Cardiac muscle cell (in vitro differentiated cells and primary cell): ENCODE results near the gene OSGIN1. TPM values are rescaled to one million over a fixed set of nuclear protein-coding genes. Genes with fewer than 3 reads are reported as not detected.

Experiments
- DNase-seq, 2 donors: peaks; one replicate each; pipeline versions ENCODE4 v3.0.0 to v3.0.0-alpha.2; 2010 to 2017; ENCODE audit warnings: low read depth in 1 of 2, low spot score in 1 of 2
- H3K27ac ChIP-seq: fragments of 200-600 bp; sonication (generic); 2 replicates; pipeline ENCODE4 v1.5.1; 2016
- H3K27me3 ChIP-seq: fragments of 200-600 bp; sonication (generic); 2 replicates; pipeline ENCODE4 v1.6.0; 2016; ENCODE audit warnings: control low read depth
- H3K36me3 ChIP-seq: fragments of 200-600 bp; sonication (generic); 2 replicates; pipeline ENCODE4 v1.5.1; 2016; ENCODE audit warnings: control low read depth
- H3K4me1 ChIP-seq: fragments of 200-600 bp; sonication (generic); 2 replicates; pipeline ENCODE4 v1.8.1; 2017; ENCODE audit warnings: low read depth, mild to moderate bottlenecking, mixed run types
- H3K4me3 ChIP-seq: fragments of 200-600 bp; sonication (generic); 2 replicates; pipeline ENCODE4 v1.5.1; 2016; ENCODE audit warnings: mild to moderate bottlenecking
- H3K9me3 ChIP-seq: fragments of 200-600 bp; sonication (generic); 2 replicates; pipeline ENCODE4 v1.5.1; 2017; ENCODE audit warnings: low read depth, mild to moderate bottlenecking, control low read depth
- polyA plus RNA-seq: library from polyadenylated mRNA; unstranded; fragments of >200 nt; fragmentation: Nextera tagmentation; extraction: Ambion mirVana; gene quantifications from 2 replicates; pipeline ENCODE4 v1.2.1, GENCODE V29; 2016
- total RNA-seq: library from RNA; depleted of rRNA; stranded (reverse); fragments of >200 nt; gene quantifications from 2 replicates; pipeline ENCODE4 v1.2.3, GENCODE V29; 2016
- TF ChIP-seq, protein P1 (sequence below): IDR thresholded peaks from 2 replicates; pipeline ENCODE4 v1.5.1; 2012; ENCODE audit warnings: low read depth, mild to moderate bottlenecking, low read length

Gene OSGIN1
- total and polyA plus RNA-seq, 2 experiments from 2014 or later, result 0.76 to 3.4 TPM

DNA sequence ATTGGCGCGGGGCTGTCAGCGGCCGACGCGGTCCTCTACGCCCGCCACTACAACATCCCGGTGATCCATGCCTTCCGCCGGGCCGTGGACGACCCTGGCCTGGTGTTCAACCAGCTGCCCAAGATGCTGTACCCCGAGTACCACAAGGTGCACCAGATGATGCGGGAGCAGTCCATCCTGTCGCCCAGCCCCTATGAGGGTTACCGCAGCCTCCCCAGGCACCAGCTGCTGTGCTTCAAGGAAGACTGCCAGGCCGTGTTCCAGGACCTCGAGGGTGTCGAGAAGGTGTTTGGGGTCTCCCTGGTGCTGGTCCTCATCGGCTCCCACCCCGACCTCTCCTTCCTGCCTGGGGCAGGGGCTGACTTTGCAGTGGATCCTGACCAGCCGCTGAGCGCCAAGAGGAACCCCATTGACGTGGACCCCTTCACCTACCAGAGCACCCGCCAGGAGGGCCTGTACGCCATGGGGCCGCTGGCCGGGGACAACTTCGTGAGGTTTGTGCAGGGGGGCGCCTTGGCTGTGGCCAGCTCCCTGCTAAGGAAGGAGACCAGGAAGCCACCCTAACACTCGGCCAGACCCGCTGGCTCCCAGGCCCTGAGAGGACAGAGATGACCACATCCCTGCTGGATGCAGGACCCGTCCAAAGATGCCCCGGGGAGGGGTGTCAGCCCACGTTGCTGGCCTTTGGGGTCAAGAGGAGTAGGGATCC is 12.6 kb downstream of the OSGIN1 start:
- DNase-seq, result no peak
- H3K27me3 ChIP-seq, result peaks cover 12% of the 10 kb centered on the region
- H3K4me3 ChIP-seq, result no peak overlapping the region
- TF ChIP-seq, protein P1, sequence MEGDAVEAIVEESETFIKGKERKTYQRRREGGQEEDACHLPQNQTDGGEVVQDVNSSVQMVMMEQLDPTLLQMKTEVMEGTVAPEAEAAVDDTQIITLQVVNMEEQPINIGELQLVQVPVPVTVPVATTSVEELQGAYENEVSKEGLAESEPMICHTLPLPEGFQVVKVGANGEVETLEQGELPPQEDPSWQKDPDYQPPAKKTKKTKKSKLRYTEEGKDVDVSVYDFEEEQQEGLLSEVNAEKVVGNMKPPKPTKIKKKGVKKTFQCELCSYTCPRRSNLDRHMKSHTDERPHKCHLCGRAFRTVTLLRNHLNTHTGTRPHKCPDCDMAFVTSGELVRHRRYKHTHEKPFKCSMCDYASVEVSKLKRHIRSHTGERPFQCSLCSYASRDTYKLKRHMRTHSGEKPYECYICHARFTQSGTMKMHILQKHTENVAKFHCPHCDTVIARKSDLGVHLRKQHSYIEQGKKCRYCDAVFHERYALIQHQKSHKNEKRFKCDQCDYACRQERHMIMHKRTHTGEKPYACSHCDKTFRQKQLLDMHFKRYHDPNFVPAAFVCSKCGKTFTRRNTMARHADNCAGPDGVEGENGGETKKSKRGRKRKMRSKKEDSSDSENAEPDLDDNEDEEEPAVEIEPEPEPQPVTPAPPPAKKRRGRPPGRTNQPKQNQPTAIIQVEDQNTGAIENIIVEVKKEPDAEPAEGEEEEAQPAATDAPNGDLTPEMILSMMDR, result no peak
- H3K4me1 ChIP-seq, result no peaks in the 10 kb centered on the region
- no peaks in the 10 kb centered on the region for H3K36me3 ChIP-seq
- H3K27ac ChIP-seq, result no peak overlapping the region
- no peaks in the 10 kb centered on the region for H3K9me3 ChIP-seq

DNA sequence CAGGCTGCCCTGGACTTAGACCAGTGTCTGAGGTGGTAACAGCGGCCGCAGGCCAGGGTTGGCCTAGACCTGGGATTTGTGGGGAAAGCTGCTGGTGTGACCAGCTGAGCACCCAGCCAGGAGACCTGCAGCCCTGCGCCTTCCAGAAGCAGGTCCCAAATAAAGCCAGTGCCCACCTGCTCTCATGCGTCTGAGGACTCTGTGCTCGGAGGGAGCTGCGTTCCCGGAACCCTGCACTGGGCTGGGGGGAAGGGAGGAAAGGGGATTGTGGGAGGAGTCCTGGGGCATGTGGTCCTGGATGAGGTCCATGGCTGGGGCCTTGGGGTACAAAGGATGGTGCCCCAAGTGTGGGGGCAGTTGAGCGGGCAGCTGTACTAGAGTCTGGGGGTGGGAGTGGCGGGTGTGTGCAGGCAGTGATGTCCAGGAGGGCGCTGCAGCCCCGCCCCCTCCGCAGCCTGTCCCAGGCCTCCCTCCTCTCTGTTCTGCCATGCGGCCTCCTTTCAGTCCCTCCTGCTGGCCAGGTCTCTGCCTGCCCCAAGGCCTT is 13.2 kb downstream of the OSGIN1 start:
- TF ChIP-seq, protein P1, result no peak
- H3K27ac ChIP-seq, result no peak overlapping the region
- no peaks in the 10 kb centered on the region for H3K36me3 ChIP-seq
- peaks cover 12% of the 10 kb centered on the region for H3K27me3 ChIP-seq
- no peak for DNase-seq
- H3K4me1 ChIP-seq, result no peaks in the 10 kb centered on the region
- no peak overlapping the region for H3K4me3 ChIP-seq
- H3K9me3 ChIP-seq, result no peaks in the 10 kb centered on the region

DNA sequence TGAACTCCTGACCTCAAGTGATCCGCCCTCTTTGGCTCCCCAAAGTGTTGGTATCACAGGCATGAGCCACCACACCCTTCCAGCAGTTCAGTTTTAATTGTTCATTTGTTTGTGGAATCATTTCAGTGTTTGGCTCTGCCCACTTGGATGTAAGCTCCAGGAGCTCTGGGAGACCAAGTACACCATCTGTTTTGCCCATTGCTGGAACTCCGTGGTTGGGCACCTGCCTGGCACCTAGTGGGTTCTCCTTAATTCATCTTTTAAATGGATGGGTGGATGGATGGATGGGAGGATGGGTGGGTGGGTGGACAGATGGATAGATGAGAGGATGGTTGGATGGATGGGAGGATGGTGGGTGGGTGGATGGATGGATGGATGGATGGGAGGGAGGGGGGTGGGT is 14.1 kb downstream of the OSGIN1 start:
- Histone ChIP-seq H3K9me3 (no peaks in the 10 kb centered on the region), H3K36me3 (no peaks in the 10 kb centered on the region), H3K27me3 (peaks cover 12% of the 10 kb centered on the region), H3K4me1 (no peaks in the 10 kb centered on the region), H3K4me3 (no peak overlapping the region), H3K27ac (no peak overlapping the region)
- no peak for DNase-seq
- TF ChIP-seq, protein P1, result no peak

DNA sequence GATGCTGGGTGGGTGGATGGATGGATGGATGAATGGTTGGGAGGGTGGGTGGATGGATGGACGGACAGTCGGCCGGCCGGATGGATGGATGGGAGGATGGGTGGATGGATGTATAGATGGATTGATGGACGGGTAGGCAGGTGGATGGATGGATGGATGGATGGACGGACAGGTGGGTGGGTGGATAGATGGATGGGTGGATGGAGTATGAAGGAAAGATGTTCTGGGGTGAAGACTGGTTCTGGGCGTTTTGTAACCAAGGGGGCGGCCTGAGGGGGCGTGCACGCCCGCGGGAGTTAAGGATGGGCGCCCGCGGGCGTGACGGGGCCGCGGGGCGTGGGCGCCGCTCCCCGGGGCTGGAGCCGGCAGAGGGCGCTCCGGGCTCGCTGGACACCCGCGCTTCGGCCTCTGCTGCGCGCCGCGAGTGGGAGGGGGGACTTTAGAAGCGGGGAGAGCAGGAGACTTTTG is 14.8 kb downstream of the OSGIN1 start, which contains the start of gene NECAB2:
Gene NECAB2 (plus strand): TSS at position 407 of the 468 bp plus-strand sequence. CDS start 405 bp downstream, outside the sequence.
- peak within 1 kb of the TSS; percentile 44 for H3K4me3 ChIP-seq
- no peaks in the 10 kb centered on the region for H3K9me3 ChIP-seq
- TF ChIP-seq, protein P1, result peak; percentile 49
- DNase-seq, result peak; percentile 36 to 72
- H3K36me3 ChIP-seq, result no peaks in the 10 kb centered on the region
- H3K27ac ChIP-seq, result no peak within 1 kb of the TSS
- no peaks in the 10 kb centered on the region for H3K4me1 ChIP-seq
- H3K27me3 ChIP-seq, result peaks cover 12% of the 10 kb centered on the region

DNA sequence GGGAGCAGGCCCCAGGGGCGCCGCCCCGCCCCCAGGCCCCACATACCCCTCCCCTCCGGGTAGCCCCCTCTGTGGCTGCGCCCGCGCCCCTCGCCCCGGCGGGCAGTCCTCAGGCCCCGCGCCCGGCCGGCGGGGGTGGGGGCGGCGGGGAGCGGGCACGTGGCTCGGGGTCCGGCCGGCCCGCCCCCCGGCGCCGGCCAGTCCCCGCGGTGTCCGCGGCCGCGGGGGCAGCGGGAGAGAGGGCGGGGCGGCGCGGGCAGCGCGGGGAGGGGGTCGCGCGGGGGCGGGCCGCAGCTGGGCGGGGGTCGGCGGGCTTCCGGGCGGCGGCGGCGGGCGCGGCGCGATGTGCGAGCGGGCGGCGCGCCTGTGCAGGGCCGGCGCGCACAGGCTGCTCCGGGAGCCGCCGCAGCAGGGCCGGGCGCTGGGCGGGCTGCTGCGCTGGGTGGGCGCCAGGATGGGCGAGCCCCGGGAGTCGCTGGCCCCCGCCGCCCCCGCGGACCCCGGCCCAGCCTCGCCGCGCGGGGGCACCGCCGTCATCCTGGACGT is 15.3 kb downstream of the OSGIN1 start:
- no peaks in the 10 kb centered on the region for H3K36me3 ChIP-seq
- H3K27ac ChIP-seq, result no peak overlapping the region
- H3K4me1 ChIP-seq, result no peaks in the 10 kb centered on the region
- DNase-seq, result peak in 1 of 2 donors; percentile 50
- peak overlapping the region; percentile 44 for H3K4me3 ChIP-seq
- TF ChIP-seq, protein P1, result no peak
- peaks cover 12% of the 10 kb centered on the region for H3K27me3 ChIP-seq
- no peaks in the 10 kb centered on the region for H3K9me3 ChIP-seq
